ENCODE data around the gene TTLL8.

Gene TTLL8

DNA sequence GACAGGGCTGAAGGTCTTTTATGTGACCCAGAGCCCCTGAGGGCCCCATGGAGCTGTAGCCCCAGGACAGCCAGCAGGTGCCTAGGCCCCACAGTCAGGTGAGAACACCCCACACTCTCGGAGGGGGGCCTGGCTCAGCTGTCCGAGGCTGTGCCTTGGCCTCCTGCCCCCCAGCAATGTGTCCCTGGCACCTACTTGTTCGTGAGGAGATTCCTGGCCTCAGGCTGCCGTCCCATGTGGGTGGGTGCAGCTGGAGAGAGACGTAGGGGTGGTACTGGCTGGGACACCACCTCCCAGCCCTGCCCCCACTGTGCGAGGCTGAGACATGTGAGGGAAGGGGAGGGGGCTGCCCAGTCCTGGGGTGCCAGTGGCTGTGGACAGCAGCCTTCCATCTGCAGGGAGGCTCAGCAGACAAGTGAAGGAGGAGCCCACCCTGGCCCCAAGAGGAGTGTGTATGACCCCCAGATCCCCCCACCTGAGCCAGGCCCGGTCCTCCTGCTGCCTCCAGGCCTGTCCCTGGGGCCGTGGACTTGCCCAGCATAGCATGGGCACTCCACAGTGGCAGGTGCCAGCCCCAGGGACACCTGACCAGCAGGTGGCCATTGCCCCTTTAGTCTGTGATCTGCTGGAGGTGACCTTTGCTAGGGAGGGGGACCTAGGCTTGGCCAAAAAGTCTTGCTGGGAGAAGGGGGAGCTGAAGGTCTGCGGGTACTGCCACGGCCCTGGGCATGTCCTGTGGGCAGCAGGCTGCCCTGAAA is 62.6 kb downstream of the TTLL8 start:
- no peak overlapping the region for H3K4me2 ChIP-seq (ENCODE audit: low read depth, low read length)
- no peaks in the 10 kb centered on the region for H3F3A ChIP-seq (ENCODE audit: insufficient read depth, low read length)
- no peak overlapping the region for H2AFZ ChIP-seq (ENCODE audit: low read length)
- peaks cover 25% of the 10 kb centered on the region for H3K27me3 ChIP-seq (replicated peaks; ENCODE audit: insufficient read depth, low read length)
- H3K36me3 ChIP-seq (replicated peaks; ENCODE audit: insufficient read depth, low read length), result no peaks in the 10 kb centered on the region
- H3K4me1 ChIP-seq (ENCODE audit: low read length), result no peaks in the 10 kb centered on the region
- H4K20me1 ChIP-seq (ENCODE audit: insufficient read depth, low read length), result no peaks in the 10 kb centered on the region
- no peak overlapping the region for H3K9ac ChIP-seq (ENCODE audit: low read length)
- no peaks in the 10 kb centered on the region for H3K79me2 ChIP-seq (ENCODE audit: low read length)
- TF ChIP-seq EZH2phosphoT487 (IDR thresholded peaks at IDR 0.05; ENCODE audit: low read length) (no peak), EZH2 (optimal IDR thresholded peaks at IDR 0.05; ENCODE audit: low read depth, low read length) (no peak)
- TF ChIP-seq, protein P1, sequence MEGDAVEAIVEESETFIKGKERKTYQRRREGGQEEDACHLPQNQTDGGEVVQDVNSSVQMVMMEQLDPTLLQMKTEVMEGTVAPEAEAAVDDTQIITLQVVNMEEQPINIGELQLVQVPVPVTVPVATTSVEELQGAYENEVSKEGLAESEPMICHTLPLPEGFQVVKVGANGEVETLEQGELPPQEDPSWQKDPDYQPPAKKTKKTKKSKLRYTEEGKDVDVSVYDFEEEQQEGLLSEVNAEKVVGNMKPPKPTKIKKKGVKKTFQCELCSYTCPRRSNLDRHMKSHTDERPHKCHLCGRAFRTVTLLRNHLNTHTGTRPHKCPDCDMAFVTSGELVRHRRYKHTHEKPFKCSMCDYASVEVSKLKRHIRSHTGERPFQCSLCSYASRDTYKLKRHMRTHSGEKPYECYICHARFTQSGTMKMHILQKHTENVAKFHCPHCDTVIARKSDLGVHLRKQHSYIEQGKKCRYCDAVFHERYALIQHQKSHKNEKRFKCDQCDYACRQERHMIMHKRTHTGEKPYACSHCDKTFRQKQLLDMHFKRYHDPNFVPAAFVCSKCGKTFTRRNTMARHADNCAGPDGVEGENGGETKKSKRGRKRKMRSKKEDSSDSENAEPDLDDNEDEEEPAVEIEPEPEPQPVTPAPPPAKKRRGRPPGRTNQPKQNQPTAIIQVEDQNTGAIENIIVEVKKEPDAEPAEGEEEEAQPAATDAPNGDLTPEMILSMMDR (IDR thresholded peaks at IDR 0.05; ENCODE audit: low read length), result no peak
- no peak overlapping the region for H3K4me3 ChIP-seq (ENCODE audit: low read length)
- no peaks in the 10 kb centered on the region for H3K9me2 ChIP-seq (replicated peaks; ENCODE audit: insufficient read depth, low read length)
- no peaks in the 10 kb centered on the region for H3K9me3 ChIP-seq (replicated peaks; ENCODE audit: insufficient read depth, low read length)
- no peak overlapping the region for H3K27ac ChIP-seq (ENCODE audit: low read length)
- DNase-seq, result no peak

- TF ChIP-seq EZH2phosphoT487 (IDR thresholded peaks at IDR 0.05; ENCODE audit: low read length) (no peak), EZH2 (optimal IDR thresholded peaks at IDR 0.05; ENCODE audit: low read depth, low read length) (no peak)
- TF ChIP-seq, protein P1 (IDR thresholded peaks at IDR 0.05; ENCODE audit: low read length), result no peak
- no peak overlapping the region for H3K9ac ChIP-seq (ENCODE audit: low read length)
- H3F3A ChIP-seq (ENCODE audit: insufficient read depth, low read length), result no peaks in the 10 kb centered on the region
- no peak overlapping the region for H3K27ac ChIP-seq (ENCODE audit: low read length)
- H3K79me2 ChIP-seq (ENCODE audit: low read length), result no peaks in the 10 kb centered on the region
- H3K36me3 ChIP-seq (replicated peaks; ENCODE audit: insufficient read depth, low read length), result no peaks in the 10 kb centered on the region
- no peak for DNase-seq
- peaks cover 23% of the 10 kb centered on the region for H3K27me3 ChIP-seq (replicated peaks; ENCODE audit: insufficient read depth, low read length)
- H3K4me1 ChIP-seq (ENCODE audit: low read length), result no peaks in the 10 kb centered on the region
- H3K4me2 ChIP-seq (ENCODE audit: low read depth, low read length), result no peak overlapping the region
- no peak overlapping the region for H2AFZ ChIP-seq (ENCODE audit: low read length)
- no peak overlapping the region for H3K4me3 ChIP-seq (ENCODE audit: low read length)
- H3K9me2 ChIP-seq (replicated peaks; ENCODE audit: insufficient read depth, low read length), result no peaks in the 10 kb centered on the region
- no peaks in the 10 kb centered on the region for H4K20me1 ChIP-seq (ENCODE audit: insufficient read depth, low read length)
- H3K9me3 ChIP-seq (replicated peaks; ENCODE audit: insufficient read depth, low read length), result no peaks in the 10 kb centered on the region
Measured at GRCh38 chr22:49995041-49995360, 63.1 kb downstream of the TTLL8 start.

- Histone ChIP-seq H3K27ac (ENCODE audit: low read length) (no peak overlapping the region), H3K9me2 (replicated peaks; ENCODE audit: insufficient read depth, low read length) (no peaks in the 10 kb centered on the region), H3K4me2 (ENCODE audit: low read depth, low read length) (no peak overlapping the region), H3F3A (ENCODE audit: insufficient read depth, low read length) (no peaks in the 10 kb centered on the region), H3K27me3 (replicated peaks; ENCODE audit: insufficient read depth, low read length) (peaks cover 23% of the 10 kb centered on the region), H3K4me1 (ENCODE audit: low read length) (no peaks in the 10 kb centered on the region), H3K79me2 (ENCODE audit: low read length) (no peaks in the 10 kb centered on the region), H4K20me1 (ENCODE audit: insufficient read depth, low read length) (no peaks in the 10 kb centered on the region), H3K9ac (ENCODE audit: low read length) (no peak overlapping the region), H3K4me3 (ENCODE audit: low read length) (no peak overlapping the region), H3K36me3 (replicated peaks; ENCODE audit: insufficient read depth, low read length) (no peaks in the 10 kb centered on the region), H2AFZ (ENCODE audit: low read length) (no peak overlapping the region), H3K9me3 (replicated peaks; ENCODE audit: insufficient read depth, low read length) (no peaks in the 10 kb centered on the region)
- no peak for DNase-seq
- TF ChIP-seq EZH2phosphoT487 (IDR thresholded peaks at IDR 0.05; ENCODE audit: low read length), result no peak
- TF ChIP-seq, protein P1 (IDR thresholded peaks at IDR 0.05; ENCODE audit: low read length), result no peak
- TF ChIP-seq EZH2 (optimal IDR thresholded peaks at IDR 0.05; ENCODE audit: low read depth, low read length), result no peak
Measured at GRCh38 chr22:49994361-49995040, 63.6 kb downstream of the TTLL8 start.
